ENCODE data around the gene APBA2.

DNA sequence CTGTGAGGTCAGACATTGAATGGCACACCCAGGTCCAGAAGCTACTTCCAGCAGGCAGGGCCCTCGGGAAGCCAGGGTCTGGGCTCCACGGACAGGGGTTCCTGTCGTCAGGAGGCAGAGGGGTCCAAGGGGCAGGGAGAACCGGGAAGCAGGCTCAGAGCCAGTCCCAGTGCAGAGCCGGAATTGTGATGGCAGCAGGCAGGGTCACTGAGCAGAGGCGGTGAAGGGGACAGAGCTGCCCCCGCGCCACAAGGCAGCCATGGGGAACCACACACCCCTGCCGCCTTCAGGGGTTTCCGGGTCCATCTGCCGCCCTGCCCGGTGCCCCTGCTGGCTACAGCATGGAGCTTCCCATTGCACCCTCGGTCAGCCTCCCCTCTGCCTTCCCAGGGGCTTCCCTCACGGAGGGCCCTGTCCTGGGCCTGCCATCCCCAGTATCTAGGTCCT is 247.0 kb downstream of the APBA2 start:
- TF ChIP-seq, protein P1, sequence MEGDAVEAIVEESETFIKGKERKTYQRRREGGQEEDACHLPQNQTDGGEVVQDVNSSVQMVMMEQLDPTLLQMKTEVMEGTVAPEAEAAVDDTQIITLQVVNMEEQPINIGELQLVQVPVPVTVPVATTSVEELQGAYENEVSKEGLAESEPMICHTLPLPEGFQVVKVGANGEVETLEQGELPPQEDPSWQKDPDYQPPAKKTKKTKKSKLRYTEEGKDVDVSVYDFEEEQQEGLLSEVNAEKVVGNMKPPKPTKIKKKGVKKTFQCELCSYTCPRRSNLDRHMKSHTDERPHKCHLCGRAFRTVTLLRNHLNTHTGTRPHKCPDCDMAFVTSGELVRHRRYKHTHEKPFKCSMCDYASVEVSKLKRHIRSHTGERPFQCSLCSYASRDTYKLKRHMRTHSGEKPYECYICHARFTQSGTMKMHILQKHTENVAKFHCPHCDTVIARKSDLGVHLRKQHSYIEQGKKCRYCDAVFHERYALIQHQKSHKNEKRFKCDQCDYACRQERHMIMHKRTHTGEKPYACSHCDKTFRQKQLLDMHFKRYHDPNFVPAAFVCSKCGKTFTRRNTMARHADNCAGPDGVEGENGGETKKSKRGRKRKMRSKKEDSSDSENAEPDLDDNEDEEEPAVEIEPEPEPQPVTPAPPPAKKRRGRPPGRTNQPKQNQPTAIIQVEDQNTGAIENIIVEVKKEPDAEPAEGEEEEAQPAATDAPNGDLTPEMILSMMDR (IDR thresholded peaks at IDR 0.05): no peak
- no peak for TF ChIP-seq POLR2A (IDR thresholded peaks at IDR 0.05)
